AML-193 (cell line): Measurements from ENCODE around the gene RAD51B.
A peak's percentile ranks its signal among the peaks of the same experiment; 100 is the strongest.

Experiments used
- DNase-seq, 2 experiments: peaks; one replicate each; lab custom pipeline; 2025; lab: John Stamatoyannopoulos, UW

The RAD51B gene

DNA sequence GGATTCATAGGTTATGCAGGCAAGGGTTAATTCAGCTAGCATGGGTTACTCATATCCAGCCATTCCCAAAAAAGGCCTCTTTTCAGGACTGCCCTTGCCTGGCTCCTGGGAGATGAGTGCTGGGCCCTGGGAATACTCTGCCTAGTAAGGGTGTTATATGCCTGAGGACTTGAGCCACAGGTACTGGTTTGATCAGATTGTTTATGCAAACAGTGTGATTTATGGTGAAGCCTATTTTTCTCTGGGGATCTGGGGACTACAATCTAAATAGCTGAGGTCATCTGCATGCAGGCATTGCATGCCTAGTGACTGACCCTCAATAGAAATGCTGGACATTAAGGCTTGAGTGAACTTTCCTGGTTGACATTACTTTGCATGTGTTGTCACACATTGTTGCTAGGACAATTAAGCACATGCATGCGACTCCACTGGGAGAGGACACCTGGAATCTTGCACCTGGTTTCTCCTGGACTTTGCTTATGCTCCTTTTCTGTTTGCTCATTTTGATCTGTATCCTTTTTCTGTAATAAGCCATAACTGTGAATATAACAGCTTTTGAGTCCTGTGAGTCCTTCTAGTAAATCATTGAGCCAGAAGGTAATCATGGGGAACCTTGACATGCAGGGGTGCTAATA is 73.0 kb downstream of the RAD51B start:
- no peak for DNase-seq

DNA sequence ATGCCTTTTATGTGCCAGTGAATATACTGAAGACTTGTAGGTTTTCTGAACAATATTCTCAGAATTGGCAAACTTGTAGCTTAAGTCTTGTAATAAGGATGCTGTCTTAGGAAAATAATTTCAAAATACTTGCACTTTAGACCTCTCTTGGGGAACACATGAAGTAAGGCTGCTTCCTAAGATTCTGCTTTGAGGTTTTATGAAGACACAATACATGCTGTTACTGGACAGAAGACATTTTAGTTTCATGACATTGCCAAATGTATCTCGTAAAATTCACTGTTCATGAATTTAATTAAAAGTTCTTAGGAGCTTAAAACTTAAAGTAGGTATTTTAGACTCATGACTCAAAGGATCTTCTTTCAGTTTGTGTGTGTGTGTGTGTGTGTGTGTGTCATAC is 80.7 kb downstream of the RAD51B start:
- DNase-seq, result no peak

DNA sequence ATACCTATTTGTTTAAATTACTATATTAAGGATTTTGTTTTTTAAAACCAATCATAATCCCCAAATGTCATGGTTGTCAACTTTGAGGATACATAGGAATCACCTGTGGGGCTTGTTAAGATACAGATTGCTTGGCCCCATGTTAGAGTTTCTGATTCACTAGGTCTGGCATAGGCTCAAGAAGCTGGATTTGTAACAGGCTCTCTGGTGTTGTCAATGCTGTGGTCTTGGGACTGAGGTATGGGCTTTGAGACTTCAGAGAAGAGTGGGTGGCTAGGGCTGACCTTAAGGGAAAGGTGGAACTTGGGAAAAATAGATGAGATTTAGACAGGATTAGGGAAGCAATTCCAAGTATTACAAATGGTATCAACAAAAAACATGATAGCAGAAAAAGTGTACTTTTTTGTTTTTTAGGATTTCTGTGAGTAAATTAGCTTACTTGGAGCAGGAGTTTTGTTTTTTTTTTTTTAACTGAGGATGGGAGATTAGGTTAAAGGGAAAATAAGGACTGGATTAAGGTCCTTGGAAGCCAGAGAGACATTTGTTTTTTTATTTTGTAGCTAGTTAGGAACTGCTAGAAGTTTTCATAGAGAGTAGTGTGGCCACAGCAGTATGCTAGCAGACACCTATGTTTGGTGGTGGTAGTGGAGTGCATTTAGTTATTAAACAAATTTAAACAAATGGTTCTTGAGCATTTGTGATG is 88.6 kb downstream of the RAD51B start:
- DNase-seq, result no peak

DNA sequence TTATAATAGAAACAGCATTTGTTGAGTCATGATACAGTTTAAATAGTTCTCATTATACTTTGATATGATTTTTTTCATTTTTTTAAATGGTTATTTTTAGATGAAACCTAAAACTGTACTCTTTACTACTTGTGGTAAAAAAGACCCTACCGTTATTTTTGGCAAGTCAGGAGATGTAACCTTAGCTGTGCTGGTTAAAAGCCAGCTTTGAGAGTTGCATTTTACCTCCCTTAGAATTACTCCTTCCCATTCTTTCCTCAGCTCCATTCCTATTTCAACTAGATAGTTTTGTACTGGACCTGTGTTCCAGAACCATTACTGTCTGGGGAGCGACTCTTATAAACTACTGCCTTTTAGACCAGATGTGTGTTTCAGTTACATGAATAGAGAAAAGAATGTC is 92.0 kb downstream of the RAD51B start:
- no peak for DNase-seq

DNA sequence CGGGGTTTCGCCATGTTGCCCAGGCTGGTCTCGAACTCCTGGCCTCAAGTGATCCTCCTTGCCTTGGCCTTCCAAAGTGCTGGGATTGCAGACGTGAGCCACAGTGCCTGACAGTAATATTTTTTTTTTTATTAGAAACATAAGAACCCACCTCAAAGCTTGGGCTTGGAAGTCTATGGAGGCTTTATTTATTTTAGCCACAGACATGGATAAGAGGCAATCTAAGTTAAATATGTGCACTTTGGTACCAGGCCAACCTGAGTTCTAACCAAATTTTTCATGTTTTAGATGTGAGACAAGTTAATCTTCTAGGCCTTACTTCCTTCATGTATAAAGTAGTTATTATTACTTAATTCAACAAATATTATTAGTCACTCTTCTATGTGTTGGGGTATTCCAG is 96.9 kb downstream of the RAD51B start:
- DNase-seq, result no peak

DNA sequence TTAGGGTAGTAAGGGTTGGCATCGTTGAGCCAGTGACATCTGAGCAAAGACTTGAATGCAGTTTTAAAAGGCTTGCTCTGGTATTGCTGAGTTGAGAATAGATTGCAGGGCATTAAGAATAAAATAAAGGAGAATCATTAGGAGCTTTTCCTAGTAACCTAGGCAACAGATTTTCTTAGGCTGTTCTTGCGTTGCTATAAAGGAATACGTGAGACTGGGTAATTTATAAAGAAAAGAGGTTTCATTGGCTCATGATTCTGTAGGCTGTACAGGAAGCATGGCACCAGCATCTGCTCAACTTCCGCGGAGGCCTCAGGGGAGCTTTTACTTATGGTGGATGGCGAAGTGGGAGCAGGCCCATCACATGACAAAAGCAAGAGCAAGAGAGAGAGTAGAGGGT is 97.4 kb downstream of the RAD51B start:
- DNase-seq, result no peak

DNA sequence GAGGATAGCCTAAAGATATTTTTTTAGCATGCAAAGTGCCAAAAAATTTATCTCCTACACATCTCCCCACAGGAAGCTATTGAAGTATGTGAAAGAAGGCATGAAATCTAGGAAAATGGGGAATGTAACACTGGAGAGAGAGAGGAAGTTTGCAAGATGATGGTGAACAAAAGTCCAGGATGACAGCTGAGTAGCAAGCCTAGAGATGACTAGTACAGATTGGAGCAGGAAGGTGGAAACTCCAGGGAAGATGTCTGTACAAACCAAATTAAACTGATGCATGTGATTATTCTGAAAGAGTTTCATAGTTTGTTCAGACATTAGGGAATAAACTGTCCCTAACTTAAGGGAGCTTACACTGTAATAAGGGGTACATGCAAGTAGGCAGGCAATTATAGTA is 99.3 kb downstream of the RAD51B start:
- DNase-seq, result no peak

DNA sequence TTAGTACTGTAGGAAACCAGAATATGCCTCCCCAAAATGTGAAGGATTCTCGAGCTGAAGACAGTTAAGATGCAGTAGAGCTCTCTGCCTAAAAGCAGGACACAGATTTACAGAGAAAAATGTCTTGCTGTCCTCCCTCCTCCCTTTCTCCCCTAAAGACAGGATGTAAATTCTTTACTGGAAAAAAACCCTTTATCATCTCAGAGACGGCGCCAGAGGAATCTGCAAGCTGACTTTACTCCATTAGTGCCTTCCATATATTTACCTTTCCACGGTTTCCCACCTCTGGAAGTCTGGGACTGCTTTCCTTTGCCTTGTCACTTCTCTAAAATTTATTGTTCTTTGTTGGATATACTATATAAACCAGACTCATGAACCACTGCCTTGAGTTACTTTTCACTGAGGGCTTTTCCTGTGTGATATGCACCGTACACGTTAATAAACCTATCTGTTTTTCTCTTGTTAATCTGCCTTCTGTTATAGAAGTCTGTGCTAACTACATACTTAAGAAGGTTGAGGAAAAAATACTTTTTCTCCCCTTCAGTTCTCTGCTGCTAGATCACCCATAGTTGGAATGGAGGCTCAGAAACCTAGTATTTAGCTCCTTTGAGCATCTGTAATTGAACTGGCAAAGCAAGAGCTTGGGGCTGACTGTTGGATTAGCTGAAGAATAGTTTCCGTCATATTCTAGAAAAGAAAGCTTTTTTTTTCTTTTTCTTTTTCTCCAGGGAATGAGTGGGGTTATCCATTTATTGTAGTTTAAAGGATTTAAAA is 99.9 kb downstream of the RAD51B start:
- no peak for DNase-seq

DNA sequence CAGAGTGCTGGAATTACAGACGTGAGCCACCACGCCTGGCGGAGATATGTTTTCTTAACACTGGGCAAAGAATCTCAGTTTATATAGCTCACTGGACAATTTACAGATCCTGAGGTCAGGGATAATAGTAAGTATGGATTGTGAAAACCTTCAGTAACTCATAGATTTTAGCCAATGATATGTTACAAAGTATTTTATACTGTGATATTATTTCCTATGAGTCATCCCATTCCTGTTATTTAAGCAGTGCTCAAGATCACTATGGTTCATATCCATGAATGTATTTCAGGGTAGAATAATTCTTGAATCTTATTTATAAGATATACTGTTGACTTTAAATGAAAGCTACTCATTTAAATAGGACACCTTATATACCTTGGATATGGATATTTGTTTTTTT is 107.2 kb downstream of the RAD51B start:
- DNase-seq, result no peak

DNA sequence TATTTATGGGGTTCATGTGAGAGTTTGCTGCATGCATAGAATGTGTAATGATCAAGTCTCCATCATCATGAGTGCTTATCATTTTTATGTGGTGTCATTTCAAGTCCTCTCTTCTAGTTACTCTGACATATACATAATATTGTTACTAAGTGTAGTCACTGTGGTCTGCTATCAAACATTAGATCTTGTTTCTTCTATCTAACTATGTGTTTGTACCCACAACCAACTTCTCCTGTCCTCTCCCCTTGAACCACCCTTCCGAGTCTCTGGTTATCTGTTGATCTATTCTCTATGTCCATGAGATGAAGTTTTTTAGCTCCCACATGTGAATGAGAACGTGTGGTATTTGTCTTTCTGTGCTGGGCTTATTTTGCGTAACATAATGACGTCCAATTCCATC is 107.7 kb downstream of the RAD51B start:
- no peak for DNase-seq

DNA sequence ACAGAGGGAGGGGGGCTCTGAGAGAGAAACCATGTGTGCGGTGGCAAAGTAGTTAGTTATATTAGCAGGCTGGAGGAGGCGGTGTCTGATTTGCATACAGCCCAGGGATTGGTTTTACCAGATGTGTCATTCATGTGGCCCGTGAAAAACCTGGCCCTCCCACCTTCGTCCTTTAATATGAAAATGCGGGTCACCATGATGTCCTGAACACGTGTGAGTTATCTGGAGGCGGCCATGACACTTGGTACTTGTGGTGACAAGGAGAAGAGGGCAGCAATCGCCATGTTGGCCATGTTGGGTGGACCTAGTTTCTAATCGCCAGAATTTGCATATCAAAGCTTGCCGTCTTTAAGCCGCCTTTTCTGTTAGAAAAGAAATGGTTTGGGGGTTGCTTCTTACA is 108.8 kb downstream of the RAD51B start:
- DNase-seq, result no peak

DNA sequence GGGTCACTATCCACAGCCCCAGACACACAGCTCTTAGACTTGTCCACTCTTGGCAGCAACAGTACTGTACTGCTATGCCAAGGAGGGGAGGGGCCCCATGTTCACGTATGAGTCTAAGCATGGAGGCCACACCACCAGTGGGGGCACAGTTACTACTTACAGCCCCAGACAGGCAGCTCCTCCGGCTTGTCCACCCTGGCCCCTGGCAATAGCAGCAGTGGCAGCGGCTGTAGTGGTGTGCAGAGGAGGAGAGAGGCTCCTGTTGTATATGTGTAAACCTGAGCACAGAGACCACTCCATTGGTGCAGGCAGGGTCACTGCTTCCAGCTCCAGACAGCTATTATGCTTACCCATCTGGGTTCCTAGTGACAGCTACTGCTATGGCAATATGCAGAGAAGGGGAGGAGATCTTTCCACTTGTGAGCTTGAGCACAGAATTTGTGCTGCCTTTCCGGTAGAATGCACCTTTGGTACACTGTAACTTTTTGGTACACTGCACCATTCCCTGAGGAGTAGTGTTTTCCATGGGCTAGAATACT is 113.2 kb downstream of the RAD51B start:
- DNase-seq, result no peak

DNA sequence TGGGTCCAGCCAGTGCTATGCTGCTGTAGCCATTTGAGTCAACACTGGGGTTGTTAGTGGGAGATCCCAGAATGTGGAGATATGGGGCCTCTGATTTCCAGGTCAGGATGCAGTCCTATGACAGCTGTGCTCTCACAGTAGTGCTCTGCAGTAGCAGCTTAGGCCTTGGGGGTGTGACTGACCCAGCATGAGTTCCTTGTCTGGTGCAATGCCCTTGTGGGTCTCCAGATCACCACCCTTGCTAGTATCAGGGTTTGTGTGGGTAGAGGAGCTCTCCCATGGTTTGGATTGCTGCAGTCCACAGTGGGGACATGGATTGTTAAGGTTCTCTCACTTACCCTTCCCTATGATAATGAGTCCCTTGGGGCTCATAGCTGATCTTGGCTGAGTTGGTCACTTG is 113.7 kb downstream of the RAD51B start:
- no peak for DNase-seq

DNA sequence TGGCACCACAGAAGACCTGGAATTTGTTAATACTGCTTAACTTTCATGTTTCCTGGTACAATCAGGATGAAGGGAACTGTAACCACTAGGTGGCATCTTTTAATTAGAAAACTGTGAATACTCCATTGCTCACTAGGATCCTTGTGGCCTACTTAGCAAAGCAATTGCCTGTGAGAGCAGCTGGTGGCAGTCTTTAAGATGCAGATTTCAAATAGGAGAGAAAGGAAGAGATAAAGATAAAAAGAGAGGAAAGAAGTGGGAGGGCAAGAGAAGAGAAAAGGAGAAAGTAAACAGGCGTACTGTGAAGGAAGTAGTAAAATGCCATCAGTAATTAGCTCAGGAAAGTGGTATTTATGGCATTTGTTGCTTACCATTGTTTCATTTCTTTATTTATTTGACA is 114.5 kb downstream of the RAD51B start:
- DNase-seq, result peak; percentile 69 to 74

DNA sequence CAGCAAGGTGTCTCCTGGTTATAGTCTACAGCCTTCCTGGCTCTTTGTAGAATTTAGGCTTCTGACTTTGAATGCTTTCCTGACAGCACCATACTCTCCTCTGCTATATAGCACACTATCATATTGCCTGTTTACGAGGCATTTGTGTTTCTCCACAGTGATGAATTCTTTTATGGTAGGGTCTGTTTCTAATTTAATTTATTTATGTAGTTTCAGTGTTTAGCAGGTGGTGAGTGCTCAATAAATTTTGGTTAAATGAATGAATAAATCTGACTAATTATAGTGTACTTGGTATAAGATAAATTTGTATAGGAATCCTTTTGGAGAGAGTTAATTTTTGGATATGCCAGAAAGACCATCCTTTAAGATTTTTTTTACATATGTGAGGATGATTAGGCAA is 115.3 kb downstream of the RAD51B start:
- DNase-seq, result no peak

DNA sequence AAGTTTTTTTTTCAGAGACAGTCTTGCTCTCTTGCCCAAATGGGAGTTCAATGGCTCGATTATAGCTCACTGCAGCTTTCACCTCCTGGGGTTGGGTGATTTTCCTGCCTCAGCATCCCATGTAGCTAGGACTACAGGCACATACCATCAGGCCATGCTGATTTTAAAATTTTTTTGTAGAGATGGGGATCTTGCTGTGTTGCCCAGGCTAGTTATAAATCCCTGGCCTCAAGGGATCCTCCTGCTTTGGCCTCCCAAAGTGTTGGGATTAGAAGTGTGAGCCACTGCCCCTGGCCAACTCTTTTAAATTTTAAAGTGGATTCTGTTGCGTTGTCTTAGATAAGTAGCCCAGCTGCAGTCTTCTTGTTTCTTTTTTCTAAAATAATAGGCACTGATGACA is 115.8 kb downstream of the RAD51B start:
- DNase-seq, result no peak

DNA sequence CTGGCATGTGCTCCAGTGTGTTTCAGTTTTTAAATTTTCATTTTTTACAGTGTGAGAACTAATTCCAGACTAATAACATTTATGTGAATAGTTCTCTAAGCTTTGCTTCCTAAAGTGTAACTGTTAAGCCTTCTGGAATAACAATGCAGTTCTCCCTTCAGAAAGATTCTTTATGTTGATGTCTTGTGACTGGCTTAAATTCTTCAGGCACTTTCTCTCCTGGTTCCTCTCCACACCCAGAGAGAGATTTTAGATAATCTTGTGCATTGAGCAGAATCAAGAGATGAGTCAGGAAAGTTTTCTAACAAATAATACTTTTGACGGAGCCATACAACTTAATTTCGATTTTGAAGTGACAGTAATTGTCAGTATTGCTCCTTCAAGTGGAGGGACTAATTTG is 118.5 kb downstream of the RAD51B start:
- DNase-seq, result no peak

DNA sequence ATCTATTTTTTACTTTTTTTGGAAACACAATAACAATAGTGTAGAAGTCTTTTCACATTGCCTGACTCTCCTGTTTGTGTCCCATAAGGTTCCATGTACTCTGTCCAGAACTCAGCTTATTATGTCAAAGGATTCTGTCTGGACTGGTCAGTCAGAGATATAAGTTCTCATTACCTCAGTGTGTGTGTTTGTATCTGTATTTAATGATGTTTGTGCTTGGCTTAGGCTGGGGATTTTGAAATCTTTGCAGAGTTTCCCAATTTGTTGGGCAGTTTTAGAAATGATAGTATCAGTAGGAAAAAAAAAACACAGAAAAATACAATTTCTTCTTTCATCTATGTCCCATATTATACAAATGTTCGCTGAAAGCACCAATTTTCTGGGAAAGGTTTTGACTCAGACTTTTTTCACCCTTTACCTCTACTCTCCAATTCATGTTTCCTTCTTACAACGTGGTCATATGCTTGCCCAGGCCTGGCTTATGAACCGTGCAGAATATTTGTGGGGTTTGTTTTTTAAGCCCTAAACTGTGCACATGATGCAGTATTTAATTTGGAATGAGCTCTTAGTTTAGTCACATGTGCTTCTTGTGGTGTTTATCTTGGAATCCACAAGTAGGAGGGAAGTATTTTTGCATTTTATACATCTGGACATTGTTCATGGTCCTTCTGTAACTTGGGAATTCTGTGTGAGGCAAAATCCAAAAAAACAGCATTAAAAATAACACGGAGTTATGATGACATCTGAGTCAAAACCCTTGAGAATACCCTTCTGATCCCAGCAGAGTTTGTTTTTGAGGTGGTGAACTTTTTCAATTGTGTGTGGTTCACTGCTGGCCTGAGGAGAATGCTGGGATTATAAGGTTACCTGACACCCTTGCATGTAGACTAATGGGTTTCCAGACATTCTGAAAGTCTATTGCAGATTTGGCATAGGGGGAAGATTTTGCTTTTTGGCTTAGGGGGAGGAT is 121.2 kb downstream of the RAD51B start:
- no peak for DNase-seq

DNA sequence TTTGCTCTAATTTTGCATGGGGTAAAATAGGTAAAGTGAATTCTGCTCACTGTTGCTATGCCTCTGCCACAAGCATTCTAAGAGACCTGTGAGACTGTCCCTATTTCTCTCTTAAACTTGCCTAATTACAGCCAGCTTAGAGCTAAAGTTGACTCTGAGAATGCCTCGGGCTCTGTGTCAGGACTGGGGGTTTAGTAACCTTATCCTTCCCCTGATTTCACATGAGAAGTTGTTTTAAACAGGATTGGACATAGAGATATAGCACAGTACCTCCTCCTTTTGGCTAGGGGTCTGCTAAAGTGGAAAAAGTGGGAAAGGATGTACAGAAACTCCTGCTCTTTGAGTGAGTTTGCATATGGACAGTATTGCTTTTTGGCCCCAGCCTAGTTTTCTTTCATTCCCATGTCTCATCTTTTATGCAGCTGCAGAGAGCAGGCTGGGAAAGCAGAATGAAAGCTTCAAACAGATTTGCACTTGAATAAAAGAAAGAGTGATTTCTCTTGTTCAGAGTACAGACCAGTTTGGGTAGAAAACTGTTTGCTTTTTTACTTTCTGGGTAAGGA is 122.0 kb downstream of the RAD51B start:
- no peak for DNase-seq

DNA sequence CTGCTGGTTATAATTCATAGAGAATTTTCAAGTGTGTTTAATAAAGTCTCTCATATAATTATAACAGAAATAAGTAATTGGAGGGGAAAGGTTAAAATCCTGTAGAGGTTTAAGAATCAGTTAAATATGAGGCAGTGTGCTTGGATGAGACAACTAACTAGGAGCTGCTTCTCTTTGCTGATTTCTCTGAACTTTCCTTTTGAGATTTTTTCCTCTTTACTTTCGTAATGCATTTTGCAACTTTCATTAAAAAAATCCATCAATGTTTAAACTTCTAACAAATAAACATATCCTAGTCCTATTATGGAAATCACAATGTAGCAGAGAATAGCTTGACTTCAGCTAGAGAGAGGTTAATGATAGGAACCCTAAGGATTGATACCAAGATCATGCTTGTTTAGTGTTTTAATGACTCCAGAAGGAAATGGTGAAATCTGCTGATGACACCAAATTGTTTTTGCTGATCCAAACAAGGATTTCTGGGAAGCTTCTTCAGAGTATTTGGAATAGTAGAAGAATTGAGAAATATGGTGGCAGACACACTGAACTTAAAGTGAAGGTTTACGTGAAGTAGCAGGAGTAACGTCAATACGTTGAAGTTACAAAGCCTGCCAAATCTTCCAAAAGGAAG is 122.6 kb downstream of the RAD51B start:
- DNase-seq, result no peak

DNA sequence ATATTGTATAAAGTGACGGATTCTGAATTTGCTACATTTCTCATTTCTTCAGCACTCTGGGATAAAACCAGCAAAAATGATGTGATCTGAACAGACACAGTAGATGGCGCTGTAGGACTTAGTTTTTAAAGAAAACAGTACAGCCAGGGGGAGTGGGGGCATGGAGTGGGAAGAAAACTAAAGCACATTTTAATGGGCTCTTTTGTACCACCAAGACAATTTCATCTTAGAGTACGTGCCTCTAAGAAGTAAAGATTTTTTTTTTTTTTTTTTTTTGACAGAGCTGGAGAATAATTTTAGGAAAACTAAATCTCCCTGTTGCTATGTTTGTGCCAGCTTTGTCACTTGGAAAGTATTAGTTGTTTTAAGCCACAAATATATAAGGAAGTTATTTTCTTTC is 124.4 kb downstream of the RAD51B start:
- DNase-seq, result peak; percentile 62 to 72
